Natural killer cell treated with Interleukin-12 subunit alpha and Interleukin-12 subunit beta and Interleukin-15 and Interleukin-18, amount 100 ng/mL, for 72 hours (primary cell): ENCODE results near the gene PPM1L. TPM values are rescaled to one million over a fixed set of nuclear protein-coding genes. Genes with fewer than 3 reads are reported as not detected.

ENCODE experiments used
- ATAC-seq, 2 donors: fragments of 150-1000 bp; cut with Tn5 transposase in 1 of 2; sonication (Bioruptor Pico), chemical (Tn5 transposase) in 1 of 2; 2 replicates each; pipeline ENCODE4 v1.10.0; 2021
- DNase-seq: peaks from one replicate; pipeline ENCODE4 v3.0.0; 2022; ENCODE audit warnings: low spot score
- H3K27ac Mint-ChIP-seq, 2 donors: 1 replicate in 1 of 2; 2 replicates in 1 of 2; pipeline ENCODE4 v1.8.0; 2022; ENCODE audit warnings: mixed read lengths in 2 of 2, mild to moderate bottlenecking in 1 of 2, moderate library complexity in 1 of 2
- H3K27me3 Mint-ChIP-seq, 2 donors: 1 replicate in 1 of 2; 2 replicates in 1 of 2; pipeline ENCODE4 v1.8.0; 2022; ENCODE audit warnings: mixed read lengths in 2 of 2
- H3K36me3 Mint-ChIP-seq: one replicate; pipeline ENCODE4 v1.8.0; 2022; ENCODE audit warnings: mixed read lengths
- H3K4me1 Mint-ChIP-seq, 2 donors: 1 replicate in 1 of 2; 2 replicates in 1 of 2; pipeline ENCODE4 v1.8.0; 2022; ENCODE audit warnings: low read depth in 2 of 2, mixed read lengths in 2 of 2, mild to moderate bottlenecking in 1 of 2
- H3K4me3 Mint-ChIP-seq: one replicate; pipeline ENCODE4 v1.8.0; 2022; ENCODE audit warnings: mixed read lengths
- H3K9me3 Mint-ChIP-seq: 2 replicates; pipeline ENCODE4 v1.8.0; 2022; ENCODE audit warnings: mixed read lengths
- total RNA-seq, 2 donors: library from RNA; stranded (reverse); gene quantifications; one replicate each; pipeline ENCODE4 v1.2.3, GENCODE V29; 2022

PPM1L gene
- total RNA-seq, 2 donors from 2014 or later, result 14.9 to 15.2 TPM

DNA sequence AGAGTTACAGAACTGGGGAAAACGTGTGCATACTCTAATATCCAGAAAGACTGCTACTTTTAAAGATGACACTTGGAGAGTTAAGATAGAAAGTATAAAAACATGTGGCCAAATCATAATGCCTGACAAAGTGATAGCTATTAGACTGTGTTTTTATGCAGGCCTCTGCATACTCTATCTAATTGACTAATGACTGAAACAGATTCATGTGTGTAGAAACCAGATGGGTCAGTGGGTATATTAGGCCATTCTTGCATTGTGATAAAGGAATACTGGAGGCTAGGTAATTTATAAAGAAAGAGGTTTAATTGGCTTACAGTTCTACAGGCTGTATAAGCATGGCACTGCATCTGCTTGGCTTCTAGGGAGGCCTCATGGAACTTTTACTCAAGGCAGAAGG lies 71.5 kb downstream of the PPM1L start:
- Mint-ChIP-seq H3K36me3 (no peaks in the 10 kb centered on the region), H3K4me1 (peaks cover 28 to 35% of the 10 kb centered on the region in 2 donors), H3K4me3 (no peak overlapping the region), H3K9me3 (no peaks in the 10 kb centered on the region), H3K27ac (no peak overlapping the region), H3K27me3 (no peaks in the 10 kb centered on the region)
- no peak for ATAC-seq
- no peak for DNase-seq

DNA sequence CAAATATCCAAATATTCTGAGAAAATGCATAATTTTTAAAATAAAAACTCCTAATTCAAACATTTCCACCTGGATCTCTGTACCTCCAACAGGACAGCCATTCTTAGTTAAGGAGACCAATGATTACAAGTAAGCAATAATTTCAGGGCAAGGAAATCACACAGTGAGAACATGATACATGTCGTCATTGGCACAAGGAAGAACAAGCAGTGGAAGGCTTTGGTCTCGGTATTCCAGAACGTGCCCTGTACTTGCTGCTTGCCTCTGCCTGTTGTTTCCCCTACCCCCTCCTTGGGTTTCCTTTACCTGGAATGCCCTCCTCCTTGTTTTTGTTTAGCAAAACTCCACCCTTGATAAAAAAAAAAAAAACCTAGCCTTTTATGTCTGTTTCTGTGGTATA lies 72.8 kb downstream of the PPM1L start:
- no peak for DNase-seq
- Mint-ChIP-seq H3K27me3 (no peaks in the 10 kb centered on the region), H3K9me3 (no peaks in the 10 kb centered on the region), H3K36me3 (no peaks in the 10 kb centered on the region), H3K4me3 (no peak overlapping the region), H3K4me1 (peaks cover 37 to 39% of the 10 kb centered on the region in 2 donors), H3K27ac (no peak overlapping the region)
- no peak for ATAC-seq

DNA sequence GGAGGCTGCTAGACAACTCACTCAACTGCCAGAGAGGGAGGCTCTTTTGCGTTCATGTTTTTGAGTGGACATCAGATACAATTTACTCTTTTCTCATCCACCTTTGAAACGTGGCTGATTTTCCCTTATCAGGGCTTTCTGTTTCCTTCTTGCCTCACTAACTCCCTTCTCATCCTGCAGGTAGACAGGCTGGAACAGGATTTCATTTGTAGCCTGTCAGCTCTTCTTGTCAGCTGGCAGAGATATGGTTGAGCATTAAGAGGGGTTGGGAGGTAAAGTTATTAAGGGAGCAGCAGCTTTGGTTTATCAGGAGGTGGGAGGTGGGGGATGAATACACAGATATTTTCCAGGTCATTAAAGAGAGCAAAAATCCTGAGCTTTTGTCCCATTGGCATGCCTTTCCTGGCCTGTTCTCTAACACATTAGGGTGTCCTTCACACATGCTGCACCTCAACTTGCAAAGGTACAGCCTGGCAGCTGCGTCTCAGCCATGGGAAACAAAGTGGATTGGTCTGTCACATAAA lies 73.5 kb downstream of the PPM1L start:
- Mint-ChIP-seq H3K27ac (no peak overlapping the region), H3K4me1 (peaks cover 40 to 43% of the 10 kb centered on the region in 2 donors), H3K36me3 (peaks cover 2% of the 10 kb centered on the region), H3K9me3 (peaks cover 2% of the 10 kb centered on the region), H3K4me3 (no peak overlapping the region), H3K27me3 (no peaks in the 10 kb centered on the region)
- ATAC-seq (no peak), DNase-seq (no peak)

DNA sequence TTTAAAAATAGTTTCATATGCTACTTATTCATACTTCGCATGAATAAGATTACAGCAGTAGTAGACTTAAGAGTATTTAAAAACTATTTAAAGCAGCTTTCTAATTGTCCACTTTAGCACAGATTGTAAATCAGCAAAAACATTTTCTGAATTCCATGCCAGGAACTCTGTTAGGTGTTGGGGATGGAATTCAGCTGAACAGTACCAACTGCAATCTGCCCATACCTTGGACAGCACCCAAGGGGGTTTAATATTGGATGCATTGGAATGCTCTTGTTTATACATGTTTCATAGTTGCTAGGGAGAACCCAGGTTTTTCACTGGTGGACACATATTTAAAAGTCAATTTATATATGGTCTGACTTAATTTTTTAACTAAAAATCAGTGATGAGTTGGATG lies 74.8 kb downstream of the PPM1L start:
- H3K4me3 Mint-ChIP-seq, result no peak overlapping the region
- H3K9me3 Mint-ChIP-seq, result peaks cover 4% of the 10 kb centered on the region
- H3K27me3 Mint-ChIP-seq, result no peaks in the 10 kb centered on the region
- H3K27ac Mint-ChIP-seq, result no peak overlapping the region
- DNase-seq (no peak), ATAC-seq (no peak)
- H3K36me3 Mint-ChIP-seq, result peaks cover 13% of the 10 kb centered on the region
- H3K4me1 Mint-ChIP-seq, result peaks cover 44 to 52% of the 10 kb centered on the region in 2 donors

DNA sequence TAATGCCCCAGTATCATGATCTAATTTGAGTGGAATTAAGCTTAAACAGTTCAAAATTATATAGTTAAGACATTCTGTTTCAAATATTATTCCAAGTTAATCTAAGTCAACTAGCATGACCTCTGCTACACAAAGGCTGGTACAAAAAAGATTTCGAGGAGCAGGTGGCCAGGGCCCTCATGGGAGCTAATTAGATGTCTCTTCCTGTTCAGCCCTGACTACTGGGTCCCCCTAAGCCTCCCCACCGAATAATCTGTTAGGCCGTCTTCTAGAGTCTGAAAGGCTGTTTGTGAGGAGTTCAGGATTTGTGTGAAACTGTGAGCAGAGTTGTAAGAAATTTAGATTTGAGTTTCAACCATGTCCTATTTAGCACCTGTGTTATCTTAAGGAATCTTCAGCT lies 75.4 kb downstream of the PPM1L start:
- no peaks in the 10 kb centered on the region for H3K27me3 Mint-ChIP-seq
- no peak for ATAC-seq

DNA sequence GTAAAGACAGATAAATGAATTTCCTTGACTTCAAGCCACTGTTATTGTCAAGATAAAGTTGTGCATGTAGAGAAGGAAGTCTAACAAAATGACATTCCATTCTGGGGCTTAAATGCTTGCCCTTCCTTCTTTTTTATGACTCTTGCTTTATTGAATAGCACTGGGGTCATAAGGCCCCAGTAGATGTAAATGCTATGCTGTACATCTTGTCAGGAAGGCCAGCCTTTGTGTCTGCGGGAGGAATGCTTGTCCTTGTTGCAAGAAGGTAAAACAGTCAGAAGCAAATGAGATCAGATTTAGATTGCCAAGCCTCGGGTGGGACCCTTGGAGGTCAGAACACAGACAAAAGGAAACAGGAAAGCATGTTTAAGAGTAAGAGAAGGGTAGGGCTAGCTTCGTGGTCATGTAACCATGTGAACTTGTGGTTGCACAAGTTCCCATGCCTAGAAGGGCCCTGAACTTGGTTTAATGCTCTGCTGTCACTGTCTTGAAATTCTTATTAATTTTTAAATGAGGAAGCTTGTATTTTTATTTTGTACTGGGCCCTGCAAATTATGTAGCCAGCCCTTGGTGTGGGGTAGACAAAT lies 81.5 kb downstream of the PPM1L start:
- ATAC-seq (peak; percentile 77 to 78), DNase-seq (no peak)
- peaks cover 7% of the 10 kb centered on the region for H3K9me3 Mint-ChIP-seq
- H3K4me1 Mint-ChIP-seq, result peaks cover 58 to 65% of the 10 kb centered on the region in 2 donors
- H3K4me3 Mint-ChIP-seq, result peak overlapping the region; percentile 57
- peaks cover 13% of the 10 kb centered on the region for H3K36me3 Mint-ChIP-seq
- peak overlapping the region; percentile 49 to 62 for H3K27ac Mint-ChIP-seq
- H3K27me3 Mint-ChIP-seq, result no peaks in the 10 kb centered on the region

More for the DNA sequence above, 75.4 kb downstream of the PPM1L start:
- peaks cover 4% of the 10 kb centered on the region for H3K9me3 Mint-ChIP-seq
- DNase-seq, result no peak
- peaks cover 46 to 58% of the 10 kb centered on the region in 2 donors for H3K4me1 Mint-ChIP-seq
- peaks cover 13% of the 10 kb centered on the region for H3K36me3 Mint-ChIP-seq
- H3K27ac Mint-ChIP-seq, result no peak overlapping the region
- no peak overlapping the region for H3K4me3 Mint-ChIP-seq

DNA sequence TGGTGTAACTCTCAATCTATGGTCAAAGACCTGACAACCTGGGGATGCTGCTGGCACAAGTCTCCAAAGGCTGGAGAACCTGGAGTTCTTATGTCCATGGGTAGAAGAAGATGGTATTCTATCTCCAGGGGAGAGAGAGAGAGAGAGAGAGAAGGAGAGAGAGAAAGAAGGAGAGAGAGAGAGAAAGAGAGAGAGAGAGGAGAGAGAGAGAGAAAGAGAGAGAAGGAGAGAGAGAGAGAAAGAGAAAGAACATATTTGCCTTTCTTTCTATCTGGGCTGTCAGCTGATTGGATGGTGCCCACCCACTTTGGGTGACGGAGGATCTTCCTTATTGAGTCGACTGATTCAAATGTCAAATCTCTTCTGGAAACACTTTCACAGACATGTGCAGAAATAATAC lies 84.6 kb downstream of the PPM1L start:
- Mint-ChIP-seq H3K4me3 (no peak overlapping the region), H3K36me3 (peaks cover 1% of the 10 kb centered on the region), H3K27me3 (no peaks in the 10 kb centered on the region), H3K27ac (no peak overlapping the region), H3K9me3 (peaks cover 2% of the 10 kb centered on the region), H3K4me1 (peaks cover 40 to 47% of the 10 kb centered on the region in 2 donors)
- DNase-seq, result no peak
- no peak for ATAC-seq

DNA sequence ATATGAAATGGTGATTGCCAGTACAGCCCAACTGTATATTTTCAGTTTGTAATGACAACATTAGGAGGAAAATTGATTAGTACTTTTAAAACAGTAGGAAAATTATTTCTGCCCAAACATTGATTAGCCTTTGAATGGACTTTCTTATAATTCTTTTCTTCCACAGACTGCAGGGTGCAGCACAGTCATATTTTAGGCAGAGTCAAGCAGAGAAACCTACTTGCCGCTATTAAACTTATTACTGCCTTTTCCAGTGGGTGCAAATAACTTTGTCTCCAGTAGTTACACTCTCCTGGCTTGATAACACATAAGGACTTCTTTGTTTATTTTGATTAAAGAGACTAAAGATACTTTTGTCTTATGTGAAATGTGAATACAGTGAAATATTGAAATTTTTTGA lies 85.4 kb downstream of the PPM1L start:
- ATAC-seq, result no peak
- Mint-ChIP-seq H3K27ac (no peak overlapping the region), H3K36me3 (no peaks in the 10 kb centered on the region), H3K4me3 (no peak overlapping the region), H3K9me3 (peaks cover 2% of the 10 kb centered on the region), H3K27me3 (no peaks in the 10 kb centered on the region), H3K4me1 (peaks cover 37 to 38% of the 10 kb centered on the region in 2 donors)
- no peak for DNase-seq

DNA sequence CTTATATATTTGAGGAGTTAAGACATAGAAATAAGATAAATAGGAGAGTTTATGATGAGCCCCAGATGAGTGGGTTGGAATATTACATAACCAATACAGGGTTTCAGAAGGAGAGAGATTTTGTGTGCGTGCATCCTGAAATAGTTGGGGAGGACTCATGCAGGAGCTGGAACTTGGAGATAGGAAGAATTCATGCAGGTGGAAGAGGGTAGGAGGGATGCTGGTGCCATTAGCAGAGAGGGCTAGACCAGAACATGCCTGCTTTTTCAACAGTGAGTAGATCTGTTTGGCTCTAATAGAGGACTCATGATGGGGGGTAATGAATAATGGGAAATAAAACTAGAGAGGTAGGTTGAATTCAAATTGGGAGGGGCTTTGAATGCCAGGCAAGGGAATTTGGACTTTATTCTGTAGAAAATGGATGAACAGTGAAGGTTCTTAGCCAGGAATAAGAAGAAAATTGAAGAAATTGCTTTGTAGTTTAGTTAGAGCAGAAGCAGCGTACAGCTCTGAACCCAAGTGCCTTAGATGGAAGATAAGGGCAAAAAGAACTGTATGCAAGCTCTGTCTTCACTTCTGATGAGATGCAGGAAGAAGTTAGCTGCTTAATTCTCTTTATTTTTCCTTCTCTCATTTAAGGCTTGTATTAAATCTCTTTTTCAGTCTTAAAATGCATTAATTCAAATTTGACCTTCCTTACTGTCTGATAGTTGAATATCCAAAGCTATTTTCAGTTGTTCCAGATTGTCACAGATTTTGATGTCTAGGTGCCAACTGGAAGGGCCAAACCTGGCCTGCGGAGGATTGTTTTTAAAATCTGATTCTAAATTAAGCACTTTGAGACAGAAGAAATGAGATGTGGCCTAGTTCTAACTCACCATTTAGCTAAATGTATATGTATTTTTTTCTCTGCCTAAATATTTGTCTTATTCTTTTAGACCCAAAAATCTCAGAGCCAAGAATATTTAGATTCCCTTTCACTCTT lies 86.3 kb downstream of the PPM1L start:
- Mint-ChIP-seq H3K4me1 (peaks cover 32 to 36% of the 10 kb centered on the region in 2 donors), H3K27ac (peak overlapping the region in 1 of 2 donors; percentile 5), H3K9me3 (peaks cover 2% of the 10 kb centered on the region), H3K4me3 (no peak overlapping the region), H3K27me3 (no peaks in the 10 kb centered on the region), H3K36me3 (no peaks in the 10 kb centered on the region)
- DNase-seq, result no peak
- ATAC-seq, result no peak

DNA sequence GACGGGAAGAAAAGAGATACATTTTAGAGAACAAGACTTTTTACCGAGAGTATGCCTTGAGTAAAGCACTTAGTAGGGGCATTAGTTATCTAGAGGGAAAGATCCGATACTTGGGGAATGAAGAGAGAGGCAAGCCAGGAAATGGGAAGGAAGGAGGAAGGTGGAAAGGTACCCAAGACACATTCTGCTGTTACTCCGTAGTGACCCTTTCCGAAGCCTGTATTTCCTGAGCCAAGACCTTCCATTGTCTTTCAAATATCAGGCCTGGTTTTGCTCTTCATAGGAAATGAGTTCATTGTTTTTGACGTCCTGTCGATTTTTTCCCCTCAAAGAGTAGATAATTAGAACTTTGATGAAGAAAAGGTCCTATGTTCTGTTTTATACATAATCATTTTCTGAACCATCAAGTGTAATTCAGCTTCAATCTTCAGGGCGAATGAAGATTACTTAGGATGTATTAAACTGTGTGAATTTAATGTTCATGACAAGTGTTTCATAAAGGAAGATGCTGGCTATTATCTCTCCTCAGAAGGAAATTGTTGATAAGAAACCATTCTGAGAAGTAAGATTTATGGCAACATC lies 95.7 kb downstream of the PPM1L start:
- Mint-ChIP-seq H3K4me1 (peaks cover 32 to 35% of the 10 kb centered on the region in 2 donors), H3K36me3 (peaks cover 5% of the 10 kb centered on the region), H3K27me3 (no peaks in the 10 kb centered on the region), H3K27ac (no peak overlapping the region), H3K9me3 (peaks cover 4% of the 10 kb centered on the region), H3K4me3 (no peak overlapping the region)
- DNase-seq (no peak), ATAC-seq (no peak)

DNA sequence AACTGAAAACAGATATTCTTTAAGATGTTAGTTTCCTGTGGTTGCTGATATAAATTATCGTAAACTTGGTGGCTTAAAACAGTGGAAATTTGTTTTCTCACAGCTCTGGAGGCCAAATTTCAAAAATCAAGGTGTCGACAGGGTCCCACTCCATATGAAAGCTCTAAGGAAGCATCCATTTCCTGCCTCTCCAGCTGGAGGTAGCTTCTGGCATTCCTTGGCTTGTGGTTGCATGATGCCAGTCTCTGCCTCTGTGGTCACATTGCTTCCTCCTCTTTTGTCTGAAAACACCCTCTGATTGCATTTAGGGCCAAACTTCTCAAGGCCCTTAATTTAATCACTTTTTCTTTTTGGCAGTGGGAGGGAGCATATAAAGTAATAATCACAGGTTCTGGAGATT lies 96.8 kb downstream of the PPM1L start:
- ATAC-seq (no peak), DNase-seq (no peak)
- Mint-ChIP-seq H3K4me1 (peaks cover 23 to 24% of the 10 kb centered on the region in 2 donors), H3K9me3 (peaks cover 4% of the 10 kb centered on the region), H3K36me3 (peaks cover 5% of the 10 kb centered on the region), H3K27ac (no peak overlapping the region), H3K27me3 (no peaks in the 10 kb centered on the region), H3K4me3 (no peak overlapping the region)

DNA sequence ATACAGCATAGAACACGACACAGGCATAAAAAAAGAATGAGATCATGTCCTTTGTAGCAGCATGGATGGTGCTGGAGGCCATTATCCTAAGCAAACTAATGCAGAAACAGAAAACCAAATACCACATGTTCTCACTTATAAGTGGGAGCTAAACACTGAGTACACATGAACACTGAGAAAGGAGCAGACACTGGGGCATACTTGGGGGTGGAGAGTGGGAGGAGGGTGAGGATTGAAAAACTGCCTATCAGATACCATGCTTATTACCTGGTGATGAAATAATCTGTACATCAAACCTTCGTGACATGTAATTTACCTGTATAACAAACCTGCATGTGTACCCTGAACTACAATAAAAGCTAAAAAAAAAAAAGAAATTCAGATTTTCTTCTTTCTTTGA lies 100.4 kb downstream of the PPM1L start:
- Mint-ChIP-seq H3K4me1 (peaks cover 17 to 21% of the 10 kb centered on the region in 2 donors), H3K27ac (no peak overlapping the region), H3K36me3 (peaks cover 5% of the 10 kb centered on the region), H3K9me3 (peaks cover 4% of the 10 kb centered on the region), H3K27me3 (no peaks in the 10 kb centered on the region), H3K4me3 (no peak overlapping the region)
- no peak for ATAC-seq
- no peak for DNase-seq

DNA sequence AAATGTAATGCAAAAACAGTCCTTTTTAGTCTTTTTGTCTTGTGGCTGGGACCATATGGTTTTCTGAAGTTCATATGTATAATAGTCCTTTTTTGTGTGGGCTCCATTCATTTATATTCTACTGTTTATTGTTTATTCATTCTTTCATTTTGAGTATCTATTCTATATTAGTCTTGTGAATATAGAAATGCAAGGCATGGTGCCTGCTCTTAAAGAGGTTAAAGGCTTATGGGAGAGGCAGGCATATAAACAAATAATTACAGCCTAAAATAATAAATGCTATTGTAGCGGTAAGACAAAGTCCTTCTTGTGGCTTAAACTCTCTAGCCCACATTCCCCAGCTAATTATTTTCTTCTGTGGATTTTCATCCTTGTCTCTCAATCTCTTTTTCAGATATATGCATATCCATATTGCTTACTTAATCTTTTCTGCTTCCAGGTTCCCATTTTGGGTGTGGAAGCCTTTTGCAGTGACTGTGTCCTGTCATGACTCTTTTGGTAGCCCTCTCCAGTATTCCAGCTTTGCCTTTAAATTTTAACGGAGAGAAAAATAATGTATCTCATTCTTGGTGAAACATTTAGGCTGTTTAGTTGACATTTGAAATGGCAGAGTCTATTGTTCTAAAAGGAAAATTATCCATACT lies 101.6 kb downstream of the PPM1L start:
- Mint-ChIP-seq H3K27me3 (no peaks in the 10 kb centered on the region), H3K36me3 (peaks cover 5% of the 10 kb centered on the region), H3K4me1 (peaks cover 28 to 30% of the 10 kb centered on the region in 2 donors), H3K4me3 (no peak overlapping the region), H3K27ac (no peak overlapping the region), H3K9me3 (peaks cover 4% of the 10 kb centered on the region)
- DNase-seq (no peak), ATAC-seq (no peak)
